H9 (cell line): Measurements from ENCODE around the gene ZNF444. TPM values are rescaled to one million over a fixed set of nuclear protein-coding genes. Genes with fewer than 3 reads are reported as not detected.

Experiments used
- DNase-seq: peaks from one replicate; pipeline ENCODE4 v3.0.0-alpha.2; 2017
- H2AFZ ChIP-seq: one replicate; pipeline ENCODE4 v1.6.1; 2013; ENCODE audit warnings: mild to moderate bottlenecking, low read length, control low read depth, moderate library complexity
- H2AK5ac ChIP-seq: 2 replicates; pipeline ENCODE4 v1.6.1; 2013; ENCODE audit warnings: low read length, control low read depth, mixed read lengths; ENCODE audit not compliant: insufficient read length
- H2BK120ac ChIP-seq: one replicate; pipeline ENCODE4 v1.6.1; 2013; ENCODE audit warnings: low read depth, mild to moderate bottlenecking, low read length, control low read depth, inconsistent platforms; ENCODE audit not compliant: poor library complexity, severe bottlenecking
- H2BK12ac ChIP-seq: 2 replicates; pipeline ENCODE4 v1.6.1; 2013; ENCODE audit warnings: low read length, control low read depth, mixed read lengths, low read depth; ENCODE audit not compliant: insufficient read length
- H2BK15ac ChIP-seq: 2 replicates; pipeline ENCODE4 v1.6.1; 2013; ENCODE audit warnings: low read depth, low read length, control low read depth
- H2BK20ac ChIP-seq: one replicate; pipeline ENCODE4 v1.6.1; 2013; ENCODE audit warnings: low read depth, mild to moderate bottlenecking, low read length, control low read depth, inconsistent platforms; ENCODE audit not compliant: poor library complexity, severe bottlenecking
- H2BK5ac ChIP-seq: 2 replicates; pipeline ENCODE4 v1.6.1; 2013; ENCODE audit warnings: low read length, control low read depth, mixed read lengths; ENCODE audit not compliant: insufficient read length
- H3K14ac ChIP-seq: 2 replicates; pipeline ENCODE4 v1.6.1; 2013; ENCODE audit warnings: low read length, control low read depth; ENCODE audit not compliant: insufficient read depth
- H3K18ac ChIP-seq: 2 replicates; pipeline ENCODE4 v1.6.1; 2013; ENCODE audit warnings: low read depth, mild to moderate bottlenecking, mixed read lengths, low read length, control low read depth; ENCODE audit not compliant: insufficient read length
- H3K23ac ChIP-seq: 2 replicates; pipeline ENCODE4 v1.6.1; 2013; ENCODE audit warnings: low read length, control low read depth, mixed read lengths, low read depth; ENCODE audit not compliant: insufficient read length
- H3K23me2 ChIP-seq: 2 replicates; pipeline ENCODE4 v1.6.1; 2013; ENCODE audit warnings: low read depth, mild to moderate bottlenecking, mixed read lengths, low read length, control low read depth; ENCODE audit not compliant: insufficient read length, poor library complexity, severe bottlenecking
- H3K27ac ChIP-seq: 2 replicates; pipeline ENCODE4 v1.5.1; 2013; ENCODE audit warnings: low read length, control low read depth, mixed read lengths, low read depth; ENCODE audit not compliant: insufficient read length
- H3K27me3 ChIP-seq: 2 replicates; pipeline ENCODE4 v1.6.1; 2013; ENCODE audit warnings: low read length, control low read depth, inconsistent platforms; ENCODE audit not compliant: insufficient read depth
- H3K4ac ChIP-seq: 2 replicates; pipeline ENCODE4 v1.6.1; 2013; ENCODE audit warnings: low read depth, mild to moderate bottlenecking, control low read depth, inconsistent platforms, low read length, moderate library complexity
- H3K4me1 ChIP-seq: 2 replicates; pipeline ENCODE4 v1.6.1; 2013; ENCODE audit warnings: low read length, control low read depth, inconsistent platforms; ENCODE audit not compliant: insufficient read depth
- H3K4me2 ChIP-seq: 2 replicates; pipeline ENCODE4 v1.6.1; 2013; ENCODE audit warnings: low read length, control low read depth, mixed read lengths; ENCODE audit not compliant: insufficient read length, insufficient read depth
- H3K56ac ChIP-seq: 2 replicates; pipeline ENCODE4 v1.6.1; 2013; ENCODE audit warnings: low read depth, mild to moderate bottlenecking, mixed read lengths, low read length, control low read depth; ENCODE audit not compliant: insufficient read length
- H3K79me1 ChIP-seq: 2 replicates; pipeline ENCODE4 v1.6.1; 2013; ENCODE audit warnings: low read depth, mild to moderate bottlenecking, moderate library complexity, low read length, control low read depth, inconsistent platforms; ENCODE audit not compliant: insufficient read depth, poor library complexity, severe bottlenecking
- H3K79me2 ChIP-seq: 2 replicates; pipeline ENCODE4 v1.6.1; 2013; ENCODE audit warnings: low read length, control low read depth, inconsistent platforms; ENCODE audit not compliant: insufficient read depth
- H3K9ac ChIP-seq: 2 replicates; pipeline ENCODE4 v1.6.1; 2013; ENCODE audit warnings: low read length, control low read depth, mixed read lengths; ENCODE audit not compliant: insufficient read length; ENCODE audit errors: extremely low read depth
- H3K9me3 ChIP-seq: one replicate; pipeline ENCODE4 v1.6.1; 2013; ENCODE audit warnings: low read depth, low read length, inconsistent platforms; ENCODE audit not compliant: control insufficient read depth
- H3T11ph ChIP-seq: one replicate; pipeline ENCODE4 v1.6.1; 2013; ENCODE audit warnings: mild to moderate bottlenecking, low read length, control low read depth, inconsistent platforms
- H4K20me1 ChIP-seq: one replicate; pipeline ENCODE4 v1.6.1; 2013; ENCODE audit not compliant: control insufficient read depth, insufficient read length, insufficient read depth
- H4K5ac ChIP-seq: 2 replicates; pipeline ENCODE4 v1.6.1; 2013; ENCODE audit warnings: low read depth, mild to moderate bottlenecking, mixed read lengths, low read length, control low read depth; ENCODE audit not compliant: insufficient read length
- H4K8ac ChIP-seq: replicated peaks from 2 replicates; pipeline ENCODE4 v1.6.1; 2013; ENCODE audit warnings: low read length, control low read depth, mixed read lengths, low read depth; ENCODE audit not compliant: insufficient read length
- H4K91ac ChIP-seq: 2 replicates; pipeline ENCODE4 v1.6.1; 2013; ENCODE audit warnings: low read depth, mild to moderate bottlenecking, moderate library complexity, mixed read lengths, low read length, control low read depth; ENCODE audit not compliant: insufficient read length
- H3K27ac Mint-ChIP-seq, 3 experiments: 2 replicates in 2 of 3; 3 replicates in 1 of 3; pipeline ENCODE4 v1.8.0; 2020 to 2021; ENCODE audit warnings: mixed read lengths in 3 of 3, mild to moderate bottlenecking in 1 of 3, moderate library complexity in 1 of 3
- H3K27me3 Mint-ChIP-seq: 2 replicates; pipeline ENCODE4 v1.8.0; 2021; ENCODE audit warnings: low read depth, mild to moderate bottlenecking, moderate library complexity, mixed read lengths
- H3K36me3 Mint-ChIP-seq, 3 experiments: 2 replicates in 2 of 3; 3 replicates in 1 of 3; pipeline ENCODE4 v1.8.0; 2020 to 2021; ENCODE audit warnings: low read depth in 3 of 3, mixed read lengths in 3 of 3; ENCODE audit not compliant: insufficient read depth in 1 of 3
- H3K4me1 Mint-ChIP-seq, 2 experiments: 2 replicates each; pipeline ENCODE4 v1.8.0; 2020; ENCODE audit warnings: mixed read lengths in 2 of 2
- H3K4me3 Mint-ChIP-seq, 2 experiments: 2 replicates in 1 of 2; 3 replicates in 1 of 2; pipeline ENCODE4 v1.8.0; 2020 to 2021; ENCODE audit warnings: mild to moderate bottlenecking in 2 of 2, mixed read lengths in 2 of 2, moderate library complexity in 1 of 2
- H3K9me3 Mint-ChIP-seq, 2 experiments: 2 replicates in 1 of 2; 3 replicates in 1 of 2; pipeline ENCODE4 v1.8.0; 2020; ENCODE audit warnings: mild to moderate bottlenecking in 2 of 2, mixed read lengths in 2 of 2, moderate library complexity in 1 of 2
- WGBS: extraction: QIAGEN DNeasy Blood & Tissue Kit; methylation state at CpG from one replicate; pipeline ENCODE4 v1.1.7; 2013; ENCODE audit warnings: missing lambda C conversion rate, low lambda C conversion rate, mixed read lengths; ENCODE audit not compliant: insufficient read length; ENCODE audit errors: extremely low coverage; 5-methylcytosine and 5-hydroxymethylcytosine counted together
- total RNA-seq: library from RNA; stranded (reverse); gene quantifications from 2 replicates; pipeline ENCODE4 v1.2.1, GENCODE V29; 2021
- TF ChIP-seq, protein P1 (sequence below): fragments of 200-600 bp; sonication (generic); conservative IDR thresholded peaks from 3 replicates; pipeline ENCODE4 v1.8.0; 2021; ENCODE audit warnings: antibody characterized with exemption, mild to moderate bottlenecking

The ZNF444 gene
- total RNA-seq, 1 experiment from 2014 or later, result 49.7 TPM

- Histone ChIP-seq H4K91ac (no peak overlapping the region), H3K27ac (no peak overlapping the region)
- no peak for DNase-seq
Measured at GRCh38 chr19:56092685-56093631, 48.1 kb upstream of the ZNF444 start.

More at GRCh38 chr19:56092685-56093631, 48.1 kb upstream of the ZNF444 start:
- no peaks in the 10 kb centered on the region for H3K9me3 ChIP-seq
- TF ChIP-seq, protein P1, sequence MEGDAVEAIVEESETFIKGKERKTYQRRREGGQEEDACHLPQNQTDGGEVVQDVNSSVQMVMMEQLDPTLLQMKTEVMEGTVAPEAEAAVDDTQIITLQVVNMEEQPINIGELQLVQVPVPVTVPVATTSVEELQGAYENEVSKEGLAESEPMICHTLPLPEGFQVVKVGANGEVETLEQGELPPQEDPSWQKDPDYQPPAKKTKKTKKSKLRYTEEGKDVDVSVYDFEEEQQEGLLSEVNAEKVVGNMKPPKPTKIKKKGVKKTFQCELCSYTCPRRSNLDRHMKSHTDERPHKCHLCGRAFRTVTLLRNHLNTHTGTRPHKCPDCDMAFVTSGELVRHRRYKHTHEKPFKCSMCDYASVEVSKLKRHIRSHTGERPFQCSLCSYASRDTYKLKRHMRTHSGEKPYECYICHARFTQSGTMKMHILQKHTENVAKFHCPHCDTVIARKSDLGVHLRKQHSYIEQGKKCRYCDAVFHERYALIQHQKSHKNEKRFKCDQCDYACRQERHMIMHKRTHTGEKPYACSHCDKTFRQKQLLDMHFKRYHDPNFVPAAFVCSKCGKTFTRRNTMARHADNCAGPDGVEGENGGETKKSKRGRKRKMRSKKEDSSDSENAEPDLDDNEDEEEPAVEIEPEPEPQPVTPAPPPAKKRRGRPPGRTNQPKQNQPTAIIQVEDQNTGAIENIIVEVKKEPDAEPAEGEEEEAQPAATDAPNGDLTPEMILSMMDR, result no peak
- no peak overlapping the region for H3K23ac ChIP-seq
- H2BK5ac ChIP-seq, result no peak overlapping the region
- H3K9me3 Mint-ChIP-seq, result peaks cover 8 to 12% of the 10 kb centered on the region in 2 experiments; a peak in 3 of 5 replicates
- no peak overlapping the region for H3K4me3 Mint-ChIP-seq
- no peaks in the 10 kb centered on the region for H4K20me1 ChIP-seq
- no peak overlapping the region for H4K8ac ChIP-seq
- no peak overlapping the region for H3K4ac ChIP-seq
- H2AK5ac ChIP-seq, result no peak overlapping the region
- H3K27ac Mint-ChIP-seq, result peak overlapping the region in 1 of 3 experiments; percentile 68; a peak in 4 of 7 replicates
- H3K4me1 Mint-ChIP-seq, result peaks cover 13 to 15% of the 10 kb centered on the region in 2 experiments; a peak in 3 of 4 replicates
- H2BK20ac ChIP-seq, result no peak overlapping the region
- no peak overlapping the region for H2BK12ac ChIP-seq
- no peaks in the 10 kb centered on the region for H3K27me3 ChIP-seq
- H3K36me3 Mint-ChIP-seq, result peaks cover 42 to 61% (median 60%) of the 10 kb centered on the region in 3 experiments
- H3T11ph ChIP-seq, result no peak overlapping the region
- no peaks in the 10 kb centered on the region for H3K4me1 ChIP-seq
- H2BK120ac ChIP-seq, result no peak overlapping the region
- no peak overlapping the region for H3K9ac ChIP-seq
- WGBS, result no CpG with 5 or more reads among the region's 32 CpGs
- H2AFZ ChIP-seq, result no peak overlapping the region
- H4K5ac ChIP-seq, result no peak overlapping the region
- no peaks in the 10 kb centered on the region for H3K27me3 Mint-ChIP-seq
- H2BK15ac ChIP-seq, result no peak overlapping the region
- no peaks in the 10 kb centered on the region; the same call in 1 of the 2 replicates for H3K79me2 ChIP-seq
- no peaks in the 10 kb centered on the region for H3K23me2 ChIP-seq
- peaks cover 10% of the 10 kb centered on the region for H3K79me1 ChIP-seq
- H3K56ac ChIP-seq, result no peak overlapping the region
- no peak overlapping the region for H3K18ac ChIP-seq
- no peak overlapping the region for H3K14ac ChIP-seq
- no peak overlapping the region for H3K4me2 ChIP-seq
